HepG2 (cell line): ENCODE data around the gene PKLR. TPM values are rescaled to one million over a fixed set of nuclear protein-coding genes. Genes with fewer than 3 reads are reported as not detected.

Experiments
- BCLAF1 ChIP-seq: fragments of 450-650 bp; IDR thresholded peaks from 2 replicates; pipeline ENCODE4 v1.6.1; 2017; ENCODE audit warnings: mild to moderate bottlenecking
- CSRNP2 ChIP-seq: sonication (generic); formaldehyde crosslinking; conservative IDR thresholded peaks from 2 replicates; pipeline ENCODE4 v1.8.0; 2022; ENCODE audit warnings: low read depth, missing genetic modification reagents
- NR2C2 ChIP-seq: sonication (generic); formaldehyde crosslinking; IDR thresholded peaks from 2 replicates; pipeline ENCODE4 v1.4.0; 2020; ENCODE audit warnings: missing genetic modification reagents, mild to moderate bottlenecking, moderate library complexity, borderline replicate concordance
- NRL ChIP-seq: sonication (generic); formaldehyde crosslinking; IDR thresholded peaks from 2 replicates; pipeline ENCODE4 v1.5.0; 2020; ENCODE audit warnings: missing genetic modification reagents, mild to moderate bottlenecking, moderate library complexity, borderline replicate concordance
- ZNF382 ChIP-seq: sonication (generic); formaldehyde crosslinking; IDR thresholded peaks from 2 replicates; pipeline ENCODE4 v1.5.0; 2020; ENCODE audit warnings: missing genetic modification reagents, mild to moderate bottlenecking, borderline replicate concordance
- ZNF44 ChIP-seq: sonication (generic); formaldehyde crosslinking; IDR thresholded peaks from 2 replicates; pipeline ENCODE4 v1.5.1; 2020; ENCODE audit warnings: mild to moderate bottlenecking, missing genetic modification reagents
- ZNF781 ChIP-seq: sonication (generic); formaldehyde crosslinking; IDR thresholded peaks from 2 replicates; pipeline ENCODE4 v1.5.1; 2020; ENCODE audit warnings: borderline replicate concordance, mild to moderate bottlenecking, missing genetic modification reagents; ENCODE audit errors: not compliant biosample characterization
- polyA plus RNA-seq, 8 experiments: library from polyadenylated mRNA; depleted of rRNA in 3 of 8; stranded (reverse) in 7 of 8; unstranded in 1 of 8; fragments of >200 nt; fragmentation: Illumina TruSeq in 4 of 8; extraction: Trizol in 4 of 8; gene quantifications; 2 replicates each; pipeline versions ENCODE4 v1.2.1 to v1.2.3, GENCODE V29; 2011 to 2016; ENCODE audit warnings: low read depth in 4 of 8, missing spikeins in 1 of 8, mixed read lengths in 1 of 8; ENCODE audit not compliant: insufficient read depth in 1 of 8
- total RNA-seq, 5 experiments: library from RNA; depleted of rRNA; stranded (reverse); fragments of >200 nt; fragmentation: Illumina TruSeq; extraction: Trizol; gene quantifications; 2 replicates each; pipeline ENCODE4 v1.2.3, GENCODE V29; 2016; ENCODE audit warnings: low read depth in 1 of 5
- TF ChIP-seq, protein P1 (sequence below), 2 experiments: fragments of 450-650 bp in 1 of 2; sonication (generic) in 1 of 2; formaldehyde crosslinking in 1 of 2; IDR thresholded peaks; 2 replicates each; pipeline versions ENCODE4 v1.6.1 to v1.8.0; 2016 to 2022; ENCODE audit warnings: antibody characterized with exemption in 1 of 2, mild to moderate bottlenecking in 1 of 2, missing genetic modification reagents in 1 of 2
- TF ChIP-seq, protein P2 (sequence below), 2 experiments: sonication (generic) in 1 of 2; formaldehyde crosslinking in 1 of 2; IDR thresholded peaks; 2 replicates each; pipeline versions ENCODE4 v1.4.0 to v1.6.1; 2018 to 2020; ENCODE audit warnings: missing genetic modification reagents in 2 of 2, borderline replicate concordance in 1 of 2, low read depth in 1 of 2, mild to moderate bottlenecking in 1 of 2, missing biosample characterization in 1 of 2

The PKLR gene
- total and polyA plus RNA-seq, 2 of the 13 experiments (the other 11 are each of a cell fraction or from before 2014, with no cell fraction given) = 10.3 to 29.3 TPM

DNA sequence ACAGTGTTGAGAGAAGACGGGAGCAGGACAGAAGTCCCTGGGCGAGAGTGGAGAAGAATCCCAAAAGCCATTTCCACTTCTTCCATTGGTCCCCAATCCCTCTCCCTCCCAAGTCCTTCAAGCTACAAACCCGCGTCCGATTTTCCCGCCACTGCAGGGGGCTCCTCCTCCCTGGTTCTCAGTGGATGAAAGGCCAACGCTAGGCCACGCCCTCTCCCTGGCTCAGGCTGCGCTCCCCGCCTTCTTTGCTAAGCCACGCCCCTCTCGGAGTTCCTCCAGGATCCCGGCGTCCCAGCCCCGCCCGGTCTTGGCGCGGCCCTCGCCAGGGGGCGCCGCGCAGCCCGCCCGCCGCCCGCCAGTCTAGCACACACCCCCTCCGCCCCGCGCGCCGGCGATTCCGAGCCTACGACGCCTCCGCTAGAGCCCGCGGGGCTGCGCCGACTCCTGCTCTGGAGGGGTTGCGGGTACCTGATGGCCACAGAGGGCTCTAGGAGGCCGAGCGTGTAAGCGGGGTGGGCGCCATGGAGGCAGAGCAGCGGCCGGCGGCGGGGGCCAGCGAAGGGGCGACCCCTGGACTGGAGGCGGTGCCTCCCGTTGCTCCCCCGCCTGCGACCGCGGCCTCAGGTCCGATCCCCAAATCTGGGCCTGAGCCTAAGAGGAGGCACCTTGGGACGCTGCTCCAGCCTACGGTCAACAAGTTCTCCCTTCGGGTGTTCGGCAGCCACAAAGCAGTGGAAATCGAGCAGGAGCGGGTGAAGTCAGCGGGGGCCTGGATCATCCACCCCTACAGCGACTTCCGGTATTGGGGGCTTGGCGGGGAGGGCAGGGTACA is 24.0 kb downstream of the PKLR start, which contains the start of gene HCN3 (continued):
- TF ChIP-seq, protein P1, sequence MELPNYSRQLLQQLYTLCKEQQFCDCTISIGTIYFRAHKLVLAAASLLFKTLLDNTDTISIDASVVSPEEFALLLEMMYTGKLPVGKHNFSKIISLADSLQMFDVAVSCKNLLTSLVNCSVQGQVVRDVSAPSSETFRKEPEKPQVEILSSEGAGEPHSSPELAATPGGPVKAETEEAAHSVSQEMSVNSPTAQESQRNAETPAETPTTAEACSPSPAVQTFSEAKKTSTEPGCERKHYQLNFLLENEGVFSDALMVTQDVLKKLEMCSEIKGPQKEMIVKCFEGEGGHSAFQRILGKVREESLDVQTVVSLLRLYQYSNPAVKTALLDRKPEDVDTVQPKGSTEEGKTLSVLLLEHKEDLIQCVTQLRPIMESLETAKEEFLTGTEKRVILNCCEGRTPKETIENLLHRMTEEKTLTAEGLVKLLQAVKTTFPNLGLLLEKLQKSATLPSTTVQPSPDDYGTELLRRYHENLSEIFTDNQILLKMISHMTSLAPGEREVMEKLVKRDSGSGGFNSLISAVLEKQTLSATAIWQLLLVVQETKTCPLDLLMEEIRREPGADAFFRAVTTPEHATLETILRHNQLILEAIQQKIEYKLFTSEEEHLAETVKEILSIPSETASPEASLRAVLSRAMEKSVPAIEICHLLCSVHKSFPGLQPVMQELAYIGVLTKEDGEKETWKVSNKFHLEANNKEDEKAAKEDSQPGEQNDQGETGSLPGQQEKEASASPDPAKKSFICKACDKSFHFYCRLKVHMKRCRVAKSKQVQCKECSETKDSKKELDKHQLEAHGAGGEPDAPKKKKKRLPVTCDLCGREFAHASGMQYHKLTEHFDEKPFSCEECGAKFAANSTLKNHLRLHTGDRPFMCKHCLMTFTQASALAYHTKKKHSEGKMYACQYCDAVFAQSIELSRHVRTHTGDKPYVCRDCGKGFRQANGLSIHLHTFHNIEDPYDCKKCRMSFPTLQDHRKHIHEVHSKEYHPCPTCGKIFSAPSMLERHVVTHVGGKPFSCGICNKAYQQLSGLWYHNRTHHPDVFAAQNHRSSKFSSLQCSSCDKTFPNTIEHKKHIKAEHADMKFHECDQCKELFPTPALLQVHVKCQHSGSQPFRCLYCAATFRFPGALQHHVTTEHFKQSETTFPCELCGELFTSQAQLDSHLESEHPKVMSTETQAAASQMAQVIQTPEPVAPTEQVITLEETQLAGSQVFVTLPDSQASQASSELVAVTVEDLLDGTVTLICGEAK (IDR thresholded peaks at IDR 0.05) = no peak
- TF ChIP-seq, protein P1 (CRISPR knock-in tag; IDR thresholded peaks at IDR 0.05) = no peak
- TF ChIP-seq NRL (CRISPR knock-in tag) (no peak; the same call in 1 of the 2 replicates), ZNF382 (no peak), CSRNP2 (CRISPR knock-in tag) (no peak), NR2C2 (CRISPR knock-in tag) (peak; percentile 54), ZNF781 (CRISPR knock-in tag) (no peak), ZNF44 (CRISPR knock-in tag) (no peak), BCLAF1 (no peak)
- TF ChIP-seq, protein P2, sequence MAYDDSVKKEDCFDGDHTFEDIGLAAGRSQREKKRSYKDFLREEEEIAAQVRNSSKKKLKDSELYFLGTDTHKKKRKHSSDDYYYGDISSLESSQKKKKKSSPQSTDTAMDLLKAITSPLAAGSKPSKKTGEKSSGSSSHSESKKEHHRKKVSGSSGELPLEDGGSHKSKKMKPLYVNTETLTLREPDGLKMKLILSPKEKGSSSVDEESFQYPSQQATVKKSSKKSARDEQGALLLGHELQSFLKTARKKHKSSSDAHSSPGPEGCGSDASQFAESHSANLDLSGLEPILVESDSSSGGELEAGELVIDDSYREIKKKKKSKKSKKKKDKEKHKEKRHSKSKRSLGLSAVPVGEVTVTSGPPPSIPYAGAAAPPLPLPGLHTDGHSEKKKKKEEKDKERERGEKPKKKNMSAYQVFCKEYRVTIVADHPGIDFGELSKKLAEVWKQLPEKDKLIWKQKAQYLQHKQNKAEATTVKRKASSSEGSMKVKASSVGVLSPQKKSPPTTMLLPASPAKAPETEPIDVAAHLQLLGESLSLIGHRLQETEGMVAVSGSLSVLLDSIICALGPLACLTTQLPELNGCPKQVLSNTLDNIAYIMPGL (CRISPR knock-in tag; IDR thresholded peaks at IDR 0.05; ENCODE audit: borderline replicate concordance in 1 of 2, low read depth in 1 of 2) = peak; percentile 44 to 84
